Activated CD8-positive, alpha-beta memory T cell treated with anti-CD3 and anti-CD28 coated beads, Interleukin-2, amount 50 U/mL, for 4 hours (primary cell): ENCODE results near the gene SNX32.

Experiments used
- DNase-seq: peaks from one replicate; pipeline ENCODE4 v3.0.0-alpha.2; 2020

SNX32 gene

GRCh38 chr11:65869643-65870306 is 36.0 kb downstream of the SNX32 start:
- DNase-seq, result no peak

- no peak for DNase-seq
These were observed 36.5 kb downstream of the SNX32 start for GRCh38 chr11:65870307-65870658.

DNA sequence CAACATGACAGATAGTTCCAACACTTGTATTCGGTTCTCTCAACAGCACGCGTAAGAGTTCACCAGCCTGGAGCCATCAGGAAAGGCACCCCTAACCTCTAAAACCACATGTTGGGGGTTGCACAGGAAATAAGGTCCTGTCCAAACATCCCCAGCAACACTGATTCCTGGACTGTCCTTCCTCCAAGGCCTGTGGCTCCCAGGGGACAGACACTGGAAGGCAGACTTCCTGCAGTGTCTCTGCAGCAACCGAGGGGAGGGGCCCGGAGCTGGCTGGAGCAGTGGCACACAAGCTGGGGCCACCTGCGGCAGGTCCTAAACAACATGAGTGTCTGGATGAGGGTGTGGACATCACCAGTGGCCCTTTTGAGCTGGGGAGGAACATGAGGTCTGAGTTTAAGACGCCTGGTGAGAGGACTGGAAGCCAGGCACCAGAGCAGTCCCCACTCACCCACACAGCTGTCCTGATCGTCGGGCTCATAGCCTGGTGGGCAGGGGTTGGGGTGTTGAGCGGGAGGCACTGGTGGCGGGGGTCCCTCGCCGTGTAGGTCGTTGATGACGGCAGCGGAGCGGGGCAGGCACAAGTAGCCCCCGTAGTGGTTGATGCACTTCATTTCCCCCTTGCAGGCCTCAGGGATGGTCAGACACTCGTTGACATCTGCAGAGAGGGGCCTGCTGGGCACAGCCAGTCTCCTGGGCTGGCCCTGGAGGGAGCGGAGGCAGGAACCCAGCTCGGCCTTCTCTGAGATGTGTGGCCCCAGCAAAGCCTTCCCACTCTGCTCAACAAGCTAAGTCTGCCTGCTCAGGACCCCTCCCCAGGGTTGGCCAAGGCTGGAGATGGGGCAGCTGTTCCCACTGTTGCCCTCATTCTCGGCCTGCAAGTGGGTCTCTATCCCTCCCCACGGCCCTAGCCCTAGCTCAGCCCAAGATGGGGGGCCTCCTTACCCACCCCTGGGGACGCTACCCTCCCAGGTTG is 37.2 kb downstream of the SNX32 start:
- no peak for DNase-seq

- DNase-seq, result no peak
These were observed 38.2 kb downstream of the SNX32 start for GRCh38 chr11:65871811-65872548.

GRCh38 chr11:65872586-65873317 is 39.0 kb downstream of the SNX32 start, which contains the start of gene EFEMP2:
TSS of gene EFEMP2 (minus strand) at chr11:65872800. CDS start at chr11:65872354, 446 bp downstream.
- no peak for DNase-seq

DNA sequence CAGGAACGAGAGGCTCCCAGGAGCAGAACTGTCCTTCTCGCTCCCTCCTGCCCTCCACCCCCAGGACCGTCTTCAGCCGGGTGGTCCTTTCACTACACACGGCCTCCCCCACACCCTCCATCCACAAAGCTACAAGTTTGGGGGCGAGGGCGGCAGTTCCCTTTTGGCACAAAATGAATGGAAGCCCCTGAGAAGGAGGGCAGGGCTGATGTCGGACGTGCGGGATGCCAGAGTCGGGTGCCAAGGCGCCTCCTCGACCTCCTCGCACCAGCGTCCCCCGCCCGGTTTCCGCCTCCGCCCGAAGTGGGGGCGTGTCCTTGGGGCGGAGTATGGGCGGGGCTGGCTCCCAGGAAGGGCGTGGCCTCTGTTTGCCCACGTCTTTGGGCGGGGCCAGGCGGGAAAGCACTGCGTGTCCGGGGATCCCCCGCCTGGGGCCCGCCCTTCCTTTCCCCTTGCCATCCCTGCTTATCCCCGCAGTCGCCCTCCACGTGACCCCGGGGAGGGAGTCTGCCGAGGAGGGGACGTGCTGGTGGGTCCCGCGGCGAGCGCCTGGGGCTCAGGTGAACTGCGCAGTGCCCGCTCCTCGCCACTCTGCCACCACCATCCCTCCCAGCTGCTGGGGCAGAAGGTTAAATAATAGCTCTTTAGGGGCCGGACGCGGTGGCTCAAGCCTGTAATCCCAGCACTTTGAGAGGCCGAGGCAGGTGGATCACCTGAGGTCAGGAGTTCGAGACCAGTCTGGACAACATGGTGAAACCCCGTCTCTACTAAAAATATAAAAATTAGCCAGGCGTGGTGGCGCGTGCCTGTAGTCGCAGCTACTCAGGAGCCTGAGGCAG is 39.8 kb downstream of the SNX32 start:
- peak; percentile 96 for DNase-seq

GRCh38 chr11:65879617-65880016 is 45.9 kb downstream of the SNX32 start, which contains the start of gene CTSW:
TSS of gene CTSW (plus strand) at chr11:65879837. CDS start at chr11:65879855, 18 bp downstream.
- peak; percentile 39 for DNase-seq

- DNase-seq, result no peak
These were observed 46.3 kb downstream of the SNX32 start for GRCh38 chr11:65880027-65880426.

DNA sequence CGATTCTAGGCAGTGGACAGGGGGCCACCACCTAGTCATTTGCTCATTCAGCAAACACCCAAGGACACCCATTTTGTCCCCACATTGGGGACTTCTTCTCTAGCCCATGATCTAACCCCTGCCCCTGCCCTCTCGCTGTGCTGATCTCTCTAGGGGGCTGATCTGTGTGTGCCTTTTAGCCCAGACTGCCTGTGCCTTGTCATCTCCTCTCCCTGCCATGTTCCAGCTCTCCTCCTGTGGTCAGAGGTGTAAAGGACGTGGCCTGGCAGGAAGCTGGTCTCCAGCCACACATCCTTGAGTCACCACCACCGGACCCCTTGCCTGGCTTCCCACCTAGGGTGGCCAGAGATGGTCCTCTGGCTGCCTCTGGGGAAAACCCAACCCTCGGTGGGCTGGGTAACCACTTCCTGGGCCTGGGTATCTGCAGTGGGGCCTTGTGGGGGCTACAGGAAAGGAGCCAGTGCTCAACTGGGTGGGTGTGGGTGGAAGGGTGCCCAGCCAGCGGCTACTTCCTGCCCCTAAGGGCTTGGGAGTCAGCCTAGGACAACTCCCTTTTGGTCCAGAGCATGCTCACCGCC is 47.2 kb downstream of the SNX32 start:
- DNase-seq, result no peak

- DNase-seq, result no peak
These were observed 48.6 kb downstream of the SNX32 start for GRCh38 chr11:65882120-65883057.

GRCh38 chr11:65883058-65883761 is 49.4 kb downstream of the SNX32 start:
- DNase-seq, result no peak

DNA sequence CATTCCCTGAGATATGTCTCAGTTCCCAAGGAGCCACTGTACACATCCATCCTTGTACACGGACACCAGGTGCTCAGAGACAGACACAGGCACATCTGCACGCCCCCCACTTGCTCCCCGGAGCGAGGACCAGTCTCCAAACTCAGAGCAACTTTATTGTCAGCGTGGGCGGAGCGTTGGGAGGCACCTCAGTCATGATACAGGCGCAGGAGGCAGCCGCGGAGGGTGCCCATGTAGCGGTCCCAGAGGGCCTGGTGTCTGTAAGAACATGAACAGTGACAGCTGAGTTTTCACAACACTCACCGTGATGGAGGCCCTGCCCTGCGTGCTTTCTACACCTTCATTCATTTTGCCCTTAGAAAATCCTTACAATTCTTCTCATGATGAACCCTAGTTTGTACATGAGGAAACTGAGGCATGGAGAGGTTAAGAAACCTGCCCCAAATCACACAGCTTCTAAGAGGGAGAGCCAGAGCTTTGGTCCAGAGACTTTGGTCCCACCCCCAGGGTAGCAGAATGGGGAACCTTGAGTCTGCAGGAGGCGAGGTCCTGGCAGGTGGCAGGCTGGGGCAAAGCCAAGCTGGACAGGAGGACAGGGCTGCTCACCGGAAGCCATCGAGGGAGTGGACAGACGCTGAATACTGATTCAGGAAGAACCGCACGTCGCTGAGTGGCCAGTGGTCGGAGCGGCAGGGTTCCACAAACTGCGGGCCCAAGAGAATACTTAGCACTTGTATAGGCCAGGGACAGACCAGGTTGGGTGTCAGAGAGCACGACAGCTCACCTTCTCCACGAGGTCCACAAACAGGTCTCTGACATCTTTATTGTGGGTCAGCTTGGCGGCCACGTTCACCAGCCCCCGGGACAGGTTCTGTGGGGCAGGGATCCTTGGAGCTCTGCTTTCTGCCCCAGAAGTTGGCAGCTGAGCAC is 50.3 kb downstream of the SNX32 start:
- no peak for DNase-seq

DNA sequence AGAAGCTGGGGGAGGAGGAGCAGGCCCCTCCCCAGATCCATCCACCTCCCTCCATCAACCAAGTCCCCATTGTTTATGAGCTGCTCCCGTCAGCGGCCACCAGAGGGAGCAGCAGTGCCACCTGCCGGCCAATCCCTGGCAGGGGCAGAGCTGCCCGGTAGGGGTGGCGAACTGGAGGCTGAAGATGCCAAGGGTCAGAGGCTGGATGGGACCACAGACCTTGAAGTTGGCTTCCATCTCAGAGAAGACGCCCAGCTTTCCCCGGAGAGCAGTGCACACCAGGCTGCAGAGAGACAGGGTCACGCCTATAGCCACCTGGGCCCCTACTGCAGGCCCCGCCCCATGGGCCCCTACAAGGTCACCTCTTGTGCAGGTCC is 50.9 kb downstream of the SNX32 start:
- peak; percentile 82 for DNase-seq

DNA sequence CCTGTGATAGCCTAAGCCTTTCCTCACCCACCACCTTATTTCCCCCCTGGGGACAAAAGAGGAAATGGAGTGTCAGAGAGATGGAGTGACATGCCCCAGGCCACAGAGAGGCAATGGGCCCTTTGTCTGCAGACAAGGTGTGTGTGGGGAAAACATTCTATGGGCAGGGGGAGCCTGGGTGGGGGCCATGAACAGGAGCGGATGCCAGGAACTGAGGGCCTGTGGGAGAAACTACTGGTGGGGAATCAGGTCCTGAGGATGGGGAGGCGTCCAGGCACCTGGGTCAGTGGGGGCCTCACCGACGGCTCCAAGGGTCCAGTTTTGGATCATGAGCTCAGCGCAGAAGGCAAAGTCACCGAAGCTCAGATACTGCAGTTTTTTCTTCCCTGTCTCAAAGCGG is 51.5 kb downstream of the SNX32 start:
- no peak for DNase-seq

GRCh38 chr11:65885808-65886536 is 52.2 kb downstream of the SNX32 start:
- no peak for DNase-seq

GRCh38 chr11:65886826-65887722 is 53.3 kb downstream of the SNX32 start:
- no peak for DNase-seq
